KMS-11 (cell line): ENCODE results near the gene OR52E4.

ENCODE experiments used
- H2AFZ ChIP-seq: fragments of 200-600 bp; sonication (generic); 2 replicates; pipeline ENCODE4 v1.6.1; 2016; ENCODE audit warnings: antibody characterized with exemption, mixed run types, low read depth
- H3K27ac ChIP-seq: fragments of 200-600 bp; sonication (generic); 2 replicates; pipeline ENCODE4 v1.6.1; 2016; ENCODE audit warnings: mild to moderate bottlenecking, mixed run types
- H3K27me3 ChIP-seq: fragments of 200-600 bp; sonication (generic); 2 replicates; pipeline ENCODE4 v1.6.1; 2017; ENCODE audit warnings: mild to moderate bottlenecking, low read depth, mixed run types, moderate library complexity; ENCODE audit not compliant: insufficient read depth
- H3K36me3 ChIP-seq: fragments of 200-600 bp; sonication (generic); 2 replicates; pipeline ENCODE4 v1.6.1; 2017; ENCODE audit warnings: mild to moderate bottlenecking, mixed run types; ENCODE audit not compliant: insufficient read depth
- H3K4me1 ChIP-seq: fragments of 200-600 bp; sonication (generic); 2 replicates; pipeline ENCODE4 v1.6.1; 2016; ENCODE audit warnings: mild to moderate bottlenecking, low read depth, mixed run types; ENCODE audit not compliant: poor library complexity, severe bottlenecking
- H3K4me2 ChIP-seq: fragments of 200-600 bp; sonication (generic); 2 replicates; pipeline ENCODE4 v1.7.0; 2016; ENCODE audit warnings: mild to moderate bottlenecking, mixed run types
- H3K4me3 ChIP-seq: fragments of 200-600 bp; sonication (generic); IDR thresholded peaks from 2 replicates; pipeline ENCODE4 v1.6.1; 2017; ENCODE audit warnings: low read depth, low read length, mixed read lengths; ENCODE audit not compliant: insufficient read depth
- H3K79me2 ChIP-seq: fragments of 200-600 bp; sonication (generic); 2 replicates; pipeline ENCODE4 v1.6.1; 2016; ENCODE audit warnings: low read depth, mixed run types; ENCODE audit not compliant: insufficient read depth
- H3K9ac ChIP-seq: fragments of 200-600 bp; sonication (generic); 2 replicates; pipeline ENCODE4 v1.6.1; 2016; ENCODE audit warnings: mild to moderate bottlenecking, mixed run types
- H4K20me1 ChIP-seq: fragments of 200-600 bp; sonication (generic); 2 replicates; pipeline ENCODE4 v1.6.1; 2016; ENCODE audit warnings: mild to moderate bottlenecking, mixed run types; ENCODE audit not compliant: insufficient read depth
- TF ChIP-seq, protein P1 (sequence below): fragments of 200-600 bp; sonication (generic); conservative IDR thresholded peaks from 2 replicates; pipeline ENCODE4 v1.6.1; 2017; ENCODE audit warnings: low read depth, mild to moderate bottlenecking, antibody characterized with exemption, low read length, moderate library complexity, mixed read lengths

Gene OR52E4

DNA sequence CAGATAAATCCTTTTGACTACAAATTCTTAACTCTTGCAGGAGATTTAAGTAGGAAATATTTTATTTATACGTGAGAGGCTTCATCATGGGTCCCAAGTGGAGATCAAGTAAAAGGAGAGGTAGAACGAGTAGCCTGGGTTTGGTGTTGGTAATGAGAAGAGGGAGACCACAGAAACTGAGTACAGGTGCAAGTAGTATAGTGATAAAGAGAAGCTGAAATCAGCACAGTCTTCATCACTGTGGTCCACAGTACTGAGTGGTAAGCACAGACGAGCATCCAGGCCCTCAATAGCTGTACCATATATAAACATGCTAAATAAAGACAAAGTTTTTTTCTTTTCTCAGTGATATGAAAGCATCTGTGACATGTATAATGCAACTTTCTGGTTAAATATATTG, 6.7 kb downstream of the OR52E4 start:
- H3K36me3 ChIP-seq, result no peaks in the 10 kb centered on the region
- no peak overlapping the region for H3K4me3 ChIP-seq
- H3K27ac ChIP-seq, result no peak overlapping the region
- H3K4me1 ChIP-seq, result no peaks in the 10 kb centered on the region
- no peak overlapping the region for H3K9ac ChIP-seq
- TF ChIP-seq, protein P1, sequence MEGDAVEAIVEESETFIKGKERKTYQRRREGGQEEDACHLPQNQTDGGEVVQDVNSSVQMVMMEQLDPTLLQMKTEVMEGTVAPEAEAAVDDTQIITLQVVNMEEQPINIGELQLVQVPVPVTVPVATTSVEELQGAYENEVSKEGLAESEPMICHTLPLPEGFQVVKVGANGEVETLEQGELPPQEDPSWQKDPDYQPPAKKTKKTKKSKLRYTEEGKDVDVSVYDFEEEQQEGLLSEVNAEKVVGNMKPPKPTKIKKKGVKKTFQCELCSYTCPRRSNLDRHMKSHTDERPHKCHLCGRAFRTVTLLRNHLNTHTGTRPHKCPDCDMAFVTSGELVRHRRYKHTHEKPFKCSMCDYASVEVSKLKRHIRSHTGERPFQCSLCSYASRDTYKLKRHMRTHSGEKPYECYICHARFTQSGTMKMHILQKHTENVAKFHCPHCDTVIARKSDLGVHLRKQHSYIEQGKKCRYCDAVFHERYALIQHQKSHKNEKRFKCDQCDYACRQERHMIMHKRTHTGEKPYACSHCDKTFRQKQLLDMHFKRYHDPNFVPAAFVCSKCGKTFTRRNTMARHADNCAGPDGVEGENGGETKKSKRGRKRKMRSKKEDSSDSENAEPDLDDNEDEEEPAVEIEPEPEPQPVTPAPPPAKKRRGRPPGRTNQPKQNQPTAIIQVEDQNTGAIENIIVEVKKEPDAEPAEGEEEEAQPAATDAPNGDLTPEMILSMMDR, result no peak
- H4K20me1 ChIP-seq, result no peaks in the 10 kb centered on the region
- H3K79me2 ChIP-seq, result no peaks in the 10 kb centered on the region
- H3K27me3 ChIP-seq, result no peaks in the 10 kb centered on the region
- H2AFZ ChIP-seq, result no peak overlapping the region
- no peak overlapping the region for H3K4me2 ChIP-seq

DNA sequence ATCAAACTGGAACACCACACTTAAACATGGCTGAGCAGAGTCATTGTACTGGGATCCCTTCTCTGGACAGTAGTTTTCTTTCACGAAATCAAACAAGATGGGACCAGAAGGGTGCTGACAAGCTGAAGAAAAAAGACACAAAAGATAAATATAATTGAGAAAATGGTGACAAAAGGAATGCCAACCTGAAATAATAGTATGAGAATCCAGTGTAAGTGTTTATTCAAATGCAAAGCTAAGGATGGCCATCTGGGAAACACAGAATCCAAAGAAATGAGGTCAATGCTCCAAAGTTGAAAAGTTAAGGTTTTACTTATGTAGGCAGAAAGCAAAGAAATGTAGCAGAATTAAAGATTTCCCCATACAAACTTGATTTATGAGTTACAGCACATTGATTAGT, 7.2 kb downstream of the OR52E4 start:
- Histone ChIP-seq H3K4me2 (no peak overlapping the region), H4K20me1 (no peaks in the 10 kb centered on the region), H3K4me1 (no peaks in the 10 kb centered on the region), H3K36me3 (no peaks in the 10 kb centered on the region), H2AFZ (no peak overlapping the region), H3K4me3 (no peak overlapping the region), H3K9ac (no peak overlapping the region), H3K27me3 (no peaks in the 10 kb centered on the region), H3K79me2 (no peaks in the 10 kb centered on the region), H3K27ac (no peak overlapping the region)
- TF ChIP-seq, protein P1, result no peak

DNA sequence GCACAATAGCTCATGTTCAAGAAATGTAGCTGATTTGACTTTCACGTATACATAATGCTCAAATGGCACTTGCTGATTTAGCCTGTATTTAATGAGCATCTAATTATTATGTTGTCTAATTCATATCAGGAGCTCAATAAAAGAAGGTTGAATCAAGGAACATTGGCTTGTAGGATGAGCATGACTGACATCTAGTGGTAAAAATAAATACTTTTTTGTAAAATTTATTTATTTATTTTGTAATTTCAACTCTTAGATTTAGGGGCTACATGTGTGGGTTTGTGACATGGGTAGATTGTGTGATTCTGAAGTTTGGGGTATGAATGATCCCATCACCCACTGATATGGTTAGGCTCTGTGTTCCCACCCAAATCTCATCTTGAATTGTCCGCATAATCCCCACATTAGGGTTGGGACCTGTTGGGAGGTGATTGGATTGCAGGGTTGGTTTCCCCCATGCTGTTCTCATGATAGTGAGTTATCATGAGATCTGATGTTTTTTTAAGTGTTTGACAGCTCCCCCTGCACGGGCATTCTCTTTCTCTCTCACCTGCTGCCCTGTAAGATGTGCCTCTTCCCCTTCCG, 10.9 kb downstream of the OR52E4 start:
- TF ChIP-seq, protein P1, result peak; percentile 57; the same call in 1 of the 2 replicates
- no peaks in the 10 kb centered on the region for H3K79me2 ChIP-seq
- no peak overlapping the region for H3K4me3 ChIP-seq
- H2AFZ ChIP-seq, result no peak overlapping the region
- H3K36me3 ChIP-seq, result no peaks in the 10 kb centered on the region
- H3K27me3 ChIP-seq, result no peaks in the 10 kb centered on the region
- H3K4me2 ChIP-seq, result no peak overlapping the region
- H3K9ac ChIP-seq, result no peak overlapping the region
- no peaks in the 10 kb centered on the region for H3K4me1 ChIP-seq
- no peaks in the 10 kb centered on the region for H4K20me1 ChIP-seq
- H3K27ac ChIP-seq, result no peak overlapping the region

DNA sequence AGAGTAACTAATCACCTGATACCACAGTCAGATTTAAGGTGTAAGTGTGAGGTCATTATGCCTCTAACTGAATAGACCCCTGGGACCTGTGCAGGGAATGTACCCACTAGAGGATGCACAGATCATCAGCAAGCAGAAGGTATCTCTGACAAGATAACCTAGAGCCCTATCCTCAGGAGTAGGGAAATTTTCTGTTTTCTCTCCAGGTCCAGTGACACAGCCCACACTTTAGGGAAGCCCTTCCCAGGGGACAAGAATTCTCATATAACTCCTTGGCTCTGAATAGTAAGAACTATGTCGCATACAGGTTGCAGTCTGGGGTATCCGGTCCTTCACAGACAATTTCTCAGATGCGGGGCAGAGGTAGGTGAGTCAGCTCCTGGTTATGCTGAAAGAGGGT, 12.5 kb downstream of the OR52E4 start, which contains the start of gene OR52E5:
Gene OR52E5 (plus strand): TSS at position 301 of the 400 bp plus-strand sequence. CDS start 7,569 bp downstream, outside the sequence.
- no peaks in the 10 kb centered on the region for H3K27me3 ChIP-seq
- H3K27ac ChIP-seq, result no peak within 1 kb of the TSS
- no peaks in the 10 kb centered on the region for H4K20me1 ChIP-seq
- TF ChIP-seq, protein P1, result no peak
- H3K4me2 ChIP-seq, result no peak within 1 kb of the TSS
- no peak within 1 kb of the TSS for H2AFZ ChIP-seq
- H3K79me2 ChIP-seq, result no peaks in the 10 kb centered on the region
- H3K4me1 ChIP-seq, result no peaks in the 10 kb centered on the region
- no peaks in the 10 kb centered on the region for H3K36me3 ChIP-seq
- H3K4me3 ChIP-seq, result no peak within 1 kb of the TSS
- no peak within 1 kb of the TSS for H3K9ac ChIP-seq
